ENCODE data around the gene IFNL1. TPM values are rescaled to one million over a fixed set of nuclear protein-coding genes. Genes with fewer than 3 reads are reported as not detected.
"Not testable (repeated sequence)": the region's sequence is repeated elsewhere in the genome, so short reads cannot be mapped to it uniquely, and the experiment has no call there.

IFNL1 gene
- total and polyA plus RNA-seq, 2 donors from 2014 or later: not detected

DNA sequence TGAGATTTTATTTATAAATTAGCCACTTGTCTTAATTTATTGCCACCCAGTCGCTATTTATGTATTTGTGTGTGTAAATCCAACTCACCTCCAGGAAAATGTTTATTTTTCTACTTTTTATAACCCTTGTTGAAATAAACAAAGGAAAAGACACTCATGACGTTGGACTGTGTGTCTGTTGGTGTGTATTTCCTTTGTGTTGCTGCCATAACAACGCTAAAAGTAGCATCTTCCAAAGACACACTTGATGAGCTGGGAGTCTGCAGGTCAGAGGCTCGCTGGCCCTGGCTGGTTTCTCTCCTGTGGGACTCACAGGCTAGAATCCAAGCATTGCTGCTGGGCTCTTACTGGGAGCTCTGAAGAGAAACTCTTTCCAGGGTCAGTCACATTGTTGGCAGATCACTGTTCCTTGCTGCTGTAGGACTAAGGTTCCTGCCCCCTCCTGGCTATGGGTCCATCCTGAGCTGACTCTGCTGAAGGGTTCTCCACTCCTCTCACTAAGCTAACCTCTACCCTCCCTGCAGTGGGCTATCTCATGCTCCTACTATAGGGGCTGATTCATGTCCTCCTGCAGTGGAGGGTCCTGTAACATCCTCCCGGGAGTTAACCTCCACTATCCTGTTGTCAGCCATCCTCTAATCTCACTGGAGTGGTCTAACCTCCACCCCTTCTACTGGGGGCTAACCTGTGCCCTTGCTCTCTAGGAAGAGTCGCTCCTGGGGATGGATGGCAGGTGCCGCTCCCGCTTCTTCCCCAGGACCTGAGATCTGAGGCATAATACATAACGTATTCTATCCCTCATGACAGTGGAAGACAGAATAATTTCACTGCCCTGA, 26.0 kb upstream of the IFNL1 start:
- FAIRE-seq (no peak), DNase-seq (peak in 3 of 5 donors; percentile 37 to 50 (median 37))
- Histone ChIP-seq H3K9ac (ENCODE audit: low read length in 3 of 3) (no peak overlapping the region), H3K9me3 (ENCODE audit: control insufficient read depth in 2 of 3, insufficient read depth in 1 of 3, low read length in 3 of 3) (no peaks in the 10 kb centered on the region), H3K27ac (ENCODE audit: low read depth in 2 of 2, low read length in 2 of 2) (no peak overlapping the region), H3K4me1 (ENCODE audit: control insufficient read depth in 2 of 3, insufficient read depth in 2 of 3, low read depth in 1 of 3, low read length in 3 of 3) (no peaks in the 10 kb centered on the region), H3K4me3 (ENCODE audit: low read length in 3 of 3) (no peak overlapping the region), H3K36me3 (ENCODE audit: control insufficient read depth in 2 of 3, insufficient read depth in 3 of 3, low read length in 3 of 3) (no peaks in the 10 kb centered on the region), H3K27me3 (ENCODE audit: control insufficient read depth, insufficient read depth, low read length) (peaks cover 4% of the 10 kb centered on the region)
- intact Hi-C loops (cut with DNase I): no loop called here
- TF ChIP-seq, protein P1, sequence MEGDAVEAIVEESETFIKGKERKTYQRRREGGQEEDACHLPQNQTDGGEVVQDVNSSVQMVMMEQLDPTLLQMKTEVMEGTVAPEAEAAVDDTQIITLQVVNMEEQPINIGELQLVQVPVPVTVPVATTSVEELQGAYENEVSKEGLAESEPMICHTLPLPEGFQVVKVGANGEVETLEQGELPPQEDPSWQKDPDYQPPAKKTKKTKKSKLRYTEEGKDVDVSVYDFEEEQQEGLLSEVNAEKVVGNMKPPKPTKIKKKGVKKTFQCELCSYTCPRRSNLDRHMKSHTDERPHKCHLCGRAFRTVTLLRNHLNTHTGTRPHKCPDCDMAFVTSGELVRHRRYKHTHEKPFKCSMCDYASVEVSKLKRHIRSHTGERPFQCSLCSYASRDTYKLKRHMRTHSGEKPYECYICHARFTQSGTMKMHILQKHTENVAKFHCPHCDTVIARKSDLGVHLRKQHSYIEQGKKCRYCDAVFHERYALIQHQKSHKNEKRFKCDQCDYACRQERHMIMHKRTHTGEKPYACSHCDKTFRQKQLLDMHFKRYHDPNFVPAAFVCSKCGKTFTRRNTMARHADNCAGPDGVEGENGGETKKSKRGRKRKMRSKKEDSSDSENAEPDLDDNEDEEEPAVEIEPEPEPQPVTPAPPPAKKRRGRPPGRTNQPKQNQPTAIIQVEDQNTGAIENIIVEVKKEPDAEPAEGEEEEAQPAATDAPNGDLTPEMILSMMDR (IDR thresholded peaks at IDR 0.05; ENCODE audit: borderline replicate concordance, extremely low read depth, insufficient read depth): no peak

- H3K9ac ChIP-seq (ENCODE audit: low read length in 3 of 3); H3K36me3 ChIP-seq (ENCODE audit: control insufficient read depth in 2 of 3, insufficient read depth in 3 of 3, low read length in 3 of 3); H3K4me3 ChIP-seq (ENCODE audit: low read length in 3 of 3); H3K27ac ChIP-seq (ENCODE audit: low read depth in 2 of 2, low read length in 2 of 2); intact Hi-C loops (cut with DNase I); H3K9me3 ChIP-seq (ENCODE audit: control insufficient read depth in 2 of 3, insufficient read depth in 1 of 3, low read length in 3 of 3); FAIRE-seq; H3K27me3 ChIP-seq (ENCODE audit: control insufficient read depth, insufficient read depth, low read length); H3K4me1 ChIP-seq (ENCODE audit: control insufficient read depth in 2 of 3, insufficient read depth in 2 of 3, low read depth in 1 of 3, low read length in 3 of 3); DNase-seq: not testable (repeated sequence)
Observed at GRCh38 chr19:39273859-39274258, 22.3 kb upstream of the IFNL1 start.

DNA sequence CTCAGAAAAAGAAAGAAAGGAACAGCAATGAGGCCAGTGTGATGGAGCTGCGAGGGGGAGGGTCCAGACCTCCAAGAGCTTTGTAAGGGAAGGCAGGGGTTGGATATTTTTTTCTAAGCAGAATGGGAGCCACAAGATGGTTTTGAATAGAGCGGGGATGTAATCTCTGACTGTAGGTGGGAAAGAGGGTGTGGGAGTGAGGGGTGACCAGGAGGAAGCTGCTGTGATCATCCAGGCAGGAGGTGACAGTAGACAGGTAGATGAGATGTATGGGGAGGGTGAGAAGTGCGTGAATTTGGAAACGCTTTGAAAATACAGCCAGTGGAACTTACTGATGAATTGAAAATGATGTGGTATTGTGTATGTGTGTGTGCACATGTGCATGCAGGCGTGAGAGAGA, 20.6 kb upstream of the IFNL1 start:
- DNase-seq (no peak), FAIRE-seq (no peak)
- TF ChIP-seq, protein P1 (IDR thresholded peaks at IDR 0.05; ENCODE audit: borderline replicate concordance, extremely low read depth, insufficient read depth): no peak
- H3K4me1 ChIP-seq (ENCODE audit: control insufficient read depth in 2 of 3, insufficient read depth in 2 of 3, low read depth in 1 of 3, low read length in 3 of 3): no peaks in the 10 kb centered on the region
- no peaks in the 10 kb centered on the region for H3K9me3 ChIP-seq (ENCODE audit: control insufficient read depth in 2 of 3, insufficient read depth in 1 of 3, low read length in 3 of 3)
- intact Hi-C loops (cut with DNase I): no loop called here
- H3K27ac ChIP-seq (ENCODE audit: low read depth in 2 of 2, low read length in 2 of 2): no peak overlapping the region
- H3K27me3 ChIP-seq (ENCODE audit: control insufficient read depth, insufficient read depth, low read length): no peaks in the 10 kb centered on the region
- no peak overlapping the region for H3K9ac ChIP-seq (ENCODE audit: low read length in 3 of 3)
- H3K4me3 ChIP-seq (ENCODE audit: low read length in 3 of 3): no peak overlapping the region
- H3K36me3 ChIP-seq (ENCODE audit: control insufficient read depth in 2 of 3, insufficient read depth in 3 of 3, low read length in 3 of 3): no peaks in the 10 kb centered on the region

DNA sequence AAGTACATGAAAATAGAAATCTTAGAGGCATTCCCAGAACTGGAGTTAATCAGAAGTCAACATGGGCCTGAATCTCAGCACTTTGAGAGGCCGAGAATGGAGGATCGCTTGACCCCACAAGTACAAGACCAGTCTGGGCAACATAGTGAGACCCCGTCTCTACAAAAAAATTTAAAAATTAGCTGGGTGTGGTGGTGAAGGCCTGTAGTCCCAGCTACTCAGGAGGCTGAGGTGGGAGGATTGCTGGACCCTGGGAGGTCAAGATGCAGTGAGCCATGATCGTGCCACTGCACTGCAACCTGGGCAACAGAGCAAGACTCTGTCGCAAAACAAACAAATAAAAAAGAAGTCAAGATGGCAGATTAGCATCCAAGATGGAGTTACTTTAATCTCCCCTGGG, 19.5 kb upstream of the IFNL1 start:
- no peaks in the 10 kb centered on the region for H3K27me3 ChIP-seq (ENCODE audit: control insufficient read depth, insufficient read depth, low read length)

More for the DNA sequence above, 19.5 kb upstream of the IFNL1 start:
- intact Hi-C loops (cut with DNase I): no loop called here
- TF ChIP-seq, protein P1 (IDR thresholded peaks at IDR 0.05; ENCODE audit: borderline replicate concordance, extremely low read depth, insufficient read depth): no peak
- DNase-seq: no peak
- FAIRE-seq: no peak
- H3K4me1 ChIP-seq (ENCODE audit: control insufficient read depth in 2 of 3, insufficient read depth in 2 of 3, low read depth in 1 of 3, low read length in 3 of 3): no peaks in the 10 kb centered on the region
- H3K27ac ChIP-seq (ENCODE audit: low read depth in 2 of 2, low read length in 2 of 2): no peak overlapping the region
- no peak overlapping the region for H3K4me3 ChIP-seq (ENCODE audit: low read length in 3 of 3)
- peaks cover 0 to 5% (median 0%) of the 10 kb centered on the region in 3 donors for H3K9me3 ChIP-seq (ENCODE audit: control insufficient read depth in 2 of 3, insufficient read depth in 1 of 3, low read length in 3 of 3)
- H3K9ac ChIP-seq (ENCODE audit: low read length in 3 of 3): no peak overlapping the region
- no peaks in the 10 kb centered on the region for H3K36me3 ChIP-seq (ENCODE audit: control insufficient read depth in 2 of 3, insufficient read depth in 3 of 3, low read length in 3 of 3)
